NCI-H2107 treated with DMSO at 0.1 percent for 48 hours (cell line): Measurements from ENCODE around the gene PNCK.
"Not testable (repeated sequence)": the region's sequence is repeated elsewhere in the genome, so short reads cannot be mapped to it uniquely, and the experiment has no call there.

Experiments used
- DNase-seq: peaks from one replicate; lab custom pipeline; 2025; ENCODE audit not compliant: unreplicated experiment; lab: John Stamatoyannopoulos, UW

The PNCK gene

GRCh38 chrX:153699210-153699783 is 25.7 kb upstream of the PNCK start:
- not testable (repeated sequence) for DNase-seq

- no peak for DNase-seq
Measured at GRCh38 chrX:153697924-153698865, 24.6 kb upstream of the PNCK start.

- DNase-seq, result not testable (repeated sequence)
Measured at GRCh38 chrX:153696986-153697722, 23.5 kb upstream of the PNCK start.

GRCh38 chrX:153696538-153696937 is 22.9 kb upstream of the PNCK start:
- not testable (repeated sequence) for DNase-seq

GRCh38 chrX:153696100-153696499 is 22.5 kb upstream of the PNCK start:
- DNase-seq, result no peak

GRCh38 chrX:153694687-153695270 is 21.2 kb upstream of the PNCK start:
- DNase-seq, result no peak

- DNase-seq, result not testable (repeated sequence)
Measured at GRCh38 chrX:153694256-153694655, 20.6 kb upstream of the PNCK start.

GRCh38 chrX:153693216-153694086 is 19.8 kb upstream of the PNCK start:
- no peak for DNase-seq

GRCh38 chrX:153692611-153693156 is 19.1 kb upstream of the PNCK start:
- DNase-seq, result no peak

- DNase-seq, result no peak
Measured at GRCh38 chrX:153692003-153692402, 18.4 kb upstream of the PNCK start.

- not testable (repeated sequence) for DNase-seq
Measured at GRCh38 chrX:153691032-153691827, 17.6 kb upstream of the PNCK start.

GRCh38 chrX:153690466-153690865 is 16.9 kb upstream of the PNCK start:
- no peak for DNase-seq

GRCh38 chrX:153689654-153690465 is 16.2 kb upstream of the PNCK start:
- DNase-seq, result no peak

GRCh38 chrX:153688911-153689590 is 15.4 kb upstream of the PNCK start:
- no peak for DNase-seq

GRCh38 chrX:153688506-153688905 is 14.9 kb upstream of the PNCK start:
- DNase-seq, result no peak

- no peak for DNase-seq
Measured at GRCh38 chrX:153688071-153688470, 14.5 kb upstream of the PNCK start.

- peak; percentile 23 for DNase-seq
Measured at GRCh38 chrX:153687121-153688039, 13.8 kb upstream of the PNCK start, which contains the start of gene SLC6A8. TSS of gene SLC6A8 (plus strand) at chrX:153687926. CDS start at chrX:153688575, 649 bp downstream.
